Stimulated activated CD4-positive, alpha-beta T cell treated with anti-CD3 and anti-CD28 coated beads, TNF-alpha, amount 100 ng/mL, for 24 hours (primary cell): Measurements from ENCODE around the gene LRRC58.

Experiments
- DNase-seq, 3 experiments: peaks; one replicate each; pipeline ENCODE4 v3.0.0-alpha.2; 2020; ENCODE audit warnings: low read depth in 3 of 3

The LRRC58 gene

GRCh38 chr3:120276767-120277166 lies 72.4 kb downstream of the LRRC58 start:
- no peak for DNase-seq

GRCh38 chr3:120275618-120276017 lies 73.5 kb downstream of the LRRC58 start:
- DNase-seq, result no peak

- no peak for DNase-seq
These were observed 74.4 kb downstream of the LRRC58 start for GRCh38 chr3:120274739-120275167.
